ENCODE measurements around the gene DCAF4. TPM values are rescaled to one million over a fixed set of nuclear protein-coding genes. Genes with fewer than 3 reads are reported as not detected.

DCAF4 gene
- total RNA-seq, 3 donors from 2014 or later (not counting 1 experiment from before 2014, with no cell fraction given) = 4.6 to 18.6 (median 16.5) TPM

- Mint-ChIP-seq H3K4me1 (peaks cover 26 to 29% of the 10 kb centered on the region in 2 donors), H3K27me3 (ENCODE audit: low read depth in 2 of 2) (peaks cover 51 to 67% of the 10 kb centered on the region in 2 donors), H3K9me3 (no peaks in the 10 kb centered on the region), H3K27ac (peak overlapping the region in 1 of 2 donors; percentile 81), H3K4me3 (peak overlapping the region; percentile 97), H3K36me3 (no peaks in the 10 kb centered on the region)
- Histone ChIP-seq H3K36me3 (ENCODE audit: control insufficient read depth, insufficient read depth, low read length) (no peaks in the 10 kb centered on the region), H3K27ac (ENCODE audit: low read length) (no peak overlapping the region), H3K27me3 (ENCODE audit: control insufficient read depth, insufficient read depth, low read length) (peaks cover 38% of the 10 kb centered on the region), H3K4me3 (ENCODE audit: low read length) (peak overlapping the region; percentile 65), H3K4me1 (ENCODE audit: control insufficient read depth, insufficient read depth, low read length) (peaks cover 28% of the 10 kb centered on the region), H3K9me3 (ENCODE audit: control insufficient read depth, insufficient read depth, low read length) (no peaks in the 10 kb centered on the region)
- 10% methylated on average over 23 of the region's 25 CpGs for WGBS (ENCODE audit: insufficient coverage)
- intact Hi-C loops (cut with micrococcal nuclease) = loop anchor here (1.0 to 5.0 kb wide), 3 partner anchors 32 to 302 kb away; partner anchors contain the start of gene DCAF4
- DNase-seq (peak in 1 of 2 donors; percentile 39), ATAC-seq (no peak)
- TF ChIP-seq, protein P1, sequence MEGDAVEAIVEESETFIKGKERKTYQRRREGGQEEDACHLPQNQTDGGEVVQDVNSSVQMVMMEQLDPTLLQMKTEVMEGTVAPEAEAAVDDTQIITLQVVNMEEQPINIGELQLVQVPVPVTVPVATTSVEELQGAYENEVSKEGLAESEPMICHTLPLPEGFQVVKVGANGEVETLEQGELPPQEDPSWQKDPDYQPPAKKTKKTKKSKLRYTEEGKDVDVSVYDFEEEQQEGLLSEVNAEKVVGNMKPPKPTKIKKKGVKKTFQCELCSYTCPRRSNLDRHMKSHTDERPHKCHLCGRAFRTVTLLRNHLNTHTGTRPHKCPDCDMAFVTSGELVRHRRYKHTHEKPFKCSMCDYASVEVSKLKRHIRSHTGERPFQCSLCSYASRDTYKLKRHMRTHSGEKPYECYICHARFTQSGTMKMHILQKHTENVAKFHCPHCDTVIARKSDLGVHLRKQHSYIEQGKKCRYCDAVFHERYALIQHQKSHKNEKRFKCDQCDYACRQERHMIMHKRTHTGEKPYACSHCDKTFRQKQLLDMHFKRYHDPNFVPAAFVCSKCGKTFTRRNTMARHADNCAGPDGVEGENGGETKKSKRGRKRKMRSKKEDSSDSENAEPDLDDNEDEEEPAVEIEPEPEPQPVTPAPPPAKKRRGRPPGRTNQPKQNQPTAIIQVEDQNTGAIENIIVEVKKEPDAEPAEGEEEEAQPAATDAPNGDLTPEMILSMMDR (IDR thresholded peaks at IDR 0.05) = no peak
Measured at GRCh38 chr14:72894623-72895378, 31.5 kb upstream of the DCAF4 start.

DNA sequence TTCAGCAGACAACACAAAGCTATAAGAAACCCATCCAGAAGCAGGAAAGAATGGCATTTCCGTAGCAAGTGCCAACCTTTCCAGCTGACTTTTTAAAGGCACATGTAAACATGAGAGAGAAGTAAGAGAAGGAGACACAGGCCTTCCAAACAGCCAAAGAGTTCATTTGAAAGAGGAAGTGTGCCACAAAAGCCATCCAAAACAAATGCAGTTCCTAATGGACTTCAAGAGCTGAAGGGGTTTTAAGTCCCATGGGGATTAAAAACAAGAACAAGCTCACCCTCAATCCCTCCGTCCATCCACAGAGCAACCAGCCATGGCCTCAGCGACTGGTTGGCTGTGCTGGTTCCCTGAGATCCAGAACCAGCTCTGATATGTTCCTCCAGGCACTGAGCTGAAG, 27.8 kb upstream of the DCAF4 start:
- Mint-ChIP-seq H3K27me3 (ENCODE audit: low read depth in 2 of 2) (peaks cover 56 to 64% of the 10 kb centered on the region in 2 donors), H3K4me3 (no peak overlapping the region), H3K9me3 (no peaks in the 10 kb centered on the region), H3K36me3 (no peaks in the 10 kb centered on the region), H3K4me1 (peaks cover 15% of the 10 kb centered on the region in 2 donors), H3K27ac (no peak overlapping the region)
- Histone ChIP-seq H3K36me3 (ENCODE audit: control insufficient read depth, insufficient read depth, low read length) (no peaks in the 10 kb centered on the region), H3K4me1 (ENCODE audit: control insufficient read depth, insufficient read depth, low read length) (peaks cover 12% of the 10 kb centered on the region), H3K27me3 (ENCODE audit: control insufficient read depth, insufficient read depth, low read length) (peaks cover 23% of the 10 kb centered on the region), H3K27ac (ENCODE audit: low read length) (no peak overlapping the region), H3K4me3 (ENCODE audit: low read length) (no peak overlapping the region), H3K9me3 (ENCODE audit: control insufficient read depth, insufficient read depth, low read length) (no peaks in the 10 kb centered on the region)
- ATAC-seq = no peak
- no peak for DNase-seq
- intact Hi-C loops (cut with micrococcal nuclease) = no loop called here
- TF ChIP-seq, protein P1 (IDR thresholded peaks at IDR 0.05) = no peak
- WGBS (ENCODE audit: insufficient coverage) = 63% methylated on average over 3 of the region's 3 CpGs

DNA sequence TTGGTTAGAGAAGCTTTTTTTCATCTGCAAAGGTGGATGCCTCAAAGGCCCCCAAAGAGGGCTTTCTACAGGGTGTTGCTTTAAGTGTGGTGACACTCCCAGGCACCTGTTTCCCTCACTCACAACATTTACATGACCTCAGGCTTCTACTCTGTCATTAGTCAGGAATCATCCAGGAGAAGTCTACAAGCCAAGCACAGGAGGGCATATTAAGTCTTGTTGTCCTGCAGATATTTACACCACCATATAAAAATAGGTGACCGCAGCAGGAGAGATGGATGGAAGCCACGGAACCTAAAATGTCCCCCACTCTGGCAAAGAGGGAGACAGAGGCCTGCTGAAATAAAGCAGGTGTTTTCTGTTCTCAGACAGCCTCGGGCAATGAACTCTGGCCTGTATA, 24.9 kb upstream of the DCAF4 start:
- ATAC-seq = no peak
- peaks cover 54% of the 10 kb centered on the region in 2 donors for H3K27me3 Mint-ChIP-seq (ENCODE audit: low read depth in 2 of 2)
- H3K4me1 Mint-ChIP-seq = no peaks in the 10 kb centered on the region
- intact Hi-C loops (cut with micrococcal nuclease) = no loop called here
- no peak overlapping the region for H3K4me3 Mint-ChIP-seq
- TF ChIP-seq, protein P1 (IDR thresholded peaks at IDR 0.05) = no peak
- no peak overlapping the region for H3K27ac Mint-ChIP-seq
- H3K9me3 Mint-ChIP-seq = no peaks in the 10 kb centered on the region
- Histone ChIP-seq H3K27me3 (ENCODE audit: control insufficient read depth, insufficient read depth, low read length) (peaks cover 7% of the 10 kb centered on the region), H3K4me3 (ENCODE audit: low read length) (no peak overlapping the region), H3K4me1 (ENCODE audit: control insufficient read depth, insufficient read depth, low read length) (no peaks in the 10 kb centered on the region), H3K36me3 (ENCODE audit: control insufficient read depth, insufficient read depth, low read length) (no peaks in the 10 kb centered on the region), H3K9me3 (ENCODE audit: control insufficient read depth, insufficient read depth, low read length) (no peaks in the 10 kb centered on the region), H3K27ac (ENCODE audit: low read length) (no peak overlapping the region)
- H3K36me3 Mint-ChIP-seq = no peaks in the 10 kb centered on the region
- no peak for DNase-seq
- WGBS (ENCODE audit: insufficient coverage) = 93% methylated on average over 3 of the region's 3 CpGs
